ENCODE measurements around the gene IFFO2.

DNA sequence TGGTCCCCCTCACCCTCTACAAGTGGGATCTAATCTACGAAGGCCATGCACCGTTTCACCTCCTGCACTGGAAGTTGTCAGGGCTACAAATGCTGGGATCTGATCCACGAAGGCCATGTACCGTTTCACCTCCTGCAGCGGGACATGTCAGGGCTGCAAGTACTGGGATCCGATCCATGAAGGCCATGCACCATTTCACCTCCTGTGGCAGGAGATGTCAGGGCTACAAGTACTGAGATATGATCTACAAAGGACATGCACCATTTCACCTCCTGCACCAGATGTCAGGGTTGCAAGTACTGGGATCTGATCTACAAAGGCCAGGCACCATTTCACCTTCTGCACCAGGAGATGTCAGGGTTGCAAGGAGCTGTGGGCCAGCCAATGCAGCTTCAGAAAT is 61.2 kb downstream of the IFFO2 start:
- peak; percentile 39; the same call in 1 of the 2 replicates for TF ChIP-seq GATA2 (IDR thresholded peaks at IDR 0.05; ENCODE audit: low read depth, low read length)
- TF ChIP-seq GATA3 (IDR thresholded peaks at IDR 0.05; ENCODE audit: low read depth, low read length) = no peak

All from SH-SY5Y (cell line).